ENCODE measurements around the gene MYRFL. TPM values are rescaled to one million over a fixed set of nuclear protein-coding genes. Genes with fewer than 3 reads are reported as not detected.

MYRFL gene
- total RNA-seq, 1 experiment from 2014 or later, result 0.57 TPM

- no peak overlapping the region for H3K23ac ChIP-seq (ENCODE audit: insufficient read length, low read depth, low read length)
- H3K27me3 ChIP-seq (ENCODE audit: insufficient read depth, low read length), result no peaks in the 10 kb centered on the region
- no peak overlapping the region for H2BK12ac ChIP-seq (ENCODE audit: insufficient read length, low read depth, low read length)
- Mint-ChIP-seq H3K4me3 (no peak overlapping the region), H3K4me1 (peaks cover 75% of the 10 kb centered on the region in 2 experiments), H3K27me3 (ENCODE audit: low read depth) (no peaks in the 10 kb centered on the region; the same call in 1 of the 2 replicates), H3K27ac (peak overlapping the region; percentile 67 to 99 (median 76)), H3K36me3 (ENCODE audit: insufficient read depth in 1 of 3, low read depth in 3 of 3) (peaks cover 0 to 5% (median 1%) of the 10 kb centered on the region in 3 experiments; a peak in 2 of 7 replicates), H3K9me3 (no peaks in the 10 kb centered on the region; a peak in 1 of 5 replicates)
- no peak for DNase-seq
- no peak overlapping the region for H3K4me2 ChIP-seq (ENCODE audit: insufficient read depth, insufficient read length, low read length)
- H4K8ac ChIP-seq (replicated peaks; ENCODE audit: insufficient read length, low read depth, low read length), result no peak overlapping the region
- no peak overlapping the region for H2BK20ac ChIP-seq (ENCODE audit: low read depth, low read length, poor library complexity, severe bottlenecking)
- H3K18ac ChIP-seq (ENCODE audit: insufficient read length, low read depth, low read length), result no peak overlapping the region
- H2BK120ac ChIP-seq (ENCODE audit: low read depth, low read length, poor library complexity, severe bottlenecking), result no peak overlapping the region
- H3K56ac ChIP-seq (ENCODE audit: insufficient read length, low read depth, low read length), result no peak overlapping the region
- no peak overlapping the region for H3K9ac ChIP-seq (ENCODE audit: extremely low read depth, insufficient read length, low read length)
- H3K79me2 ChIP-seq (ENCODE audit: insufficient read depth, low read length), result no peaks in the 10 kb centered on the region
- H3K14ac ChIP-seq (ENCODE audit: insufficient read depth, low read length), result no peak overlapping the region
- H3K4me1 ChIP-seq (ENCODE audit: insufficient read depth, low read length), result peaks cover 19% of the 10 kb centered on the region; the same call in 1 of the 2 replicates
- no peak overlapping the region for H2AK5ac ChIP-seq (ENCODE audit: insufficient read length, low read length)
- H2BK5ac ChIP-seq (ENCODE audit: insufficient read length, low read length), result no peak overlapping the region
- no CpG with 5 or more reads among the region's 2 CpGs for WGBS (ENCODE audit: extremely low coverage, insufficient read length, low lambda C conversion rate)
- no peak overlapping the region for H4K91ac ChIP-seq (ENCODE audit: insufficient read length, low read depth, low read length)
- no peak overlapping the region for H2AFZ ChIP-seq (ENCODE audit: low read length)
- H3T11ph ChIP-seq (ENCODE audit: low read length), result no peak overlapping the region
- H3K23me2 ChIP-seq (ENCODE audit: insufficient read length, low read depth, low read length, poor library complexity, severe bottlenecking), result no peaks in the 10 kb centered on the region
- no peaks in the 10 kb centered on the region for H3K79me1 ChIP-seq (ENCODE audit: insufficient read depth, low read depth, low read length, poor library complexity, severe bottlenecking)
- no peak overlapping the region for H2BK15ac ChIP-seq (ENCODE audit: low read depth, low read length)
- H3K4ac ChIP-seq (ENCODE audit: low read depth, low read length), result no peak overlapping the region
- H4K20me1 ChIP-seq (ENCODE audit: control insufficient read depth, insufficient read depth, insufficient read length), result no peaks in the 10 kb centered on the region
- H3K9me3 ChIP-seq (ENCODE audit: control insufficient read depth, low read depth, low read length), result no peaks in the 10 kb centered on the region
- no peak for TF ChIP-seq CTCF (conservative IDR thresholded peaks at IDR 0.05)
- no peak overlapping the region for H4K5ac ChIP-seq (ENCODE audit: insufficient read length, low read depth, low read length)
- H3K27ac ChIP-seq (ENCODE audit: insufficient read length, low read depth, low read length), result peak overlapping the region; percentile 75
Observed at GRCh38 chr12:69931569-69931968, 106.5 kb downstream of the MYRFL start.
